ENCODE data around the gene RPL11.

RPL11 gene

GRCh38 chr1:23691499-23692307, at the start of gene RPL11:
TSS of gene RPL11 (plus strand) at chr1:23691806. CDS start at chr1:23691824, 18 bp downstream.
- DNase-seq (ENCODE audit: low read depth): peak; percentile 96
- TF ChIP-seq, protein P1, sequence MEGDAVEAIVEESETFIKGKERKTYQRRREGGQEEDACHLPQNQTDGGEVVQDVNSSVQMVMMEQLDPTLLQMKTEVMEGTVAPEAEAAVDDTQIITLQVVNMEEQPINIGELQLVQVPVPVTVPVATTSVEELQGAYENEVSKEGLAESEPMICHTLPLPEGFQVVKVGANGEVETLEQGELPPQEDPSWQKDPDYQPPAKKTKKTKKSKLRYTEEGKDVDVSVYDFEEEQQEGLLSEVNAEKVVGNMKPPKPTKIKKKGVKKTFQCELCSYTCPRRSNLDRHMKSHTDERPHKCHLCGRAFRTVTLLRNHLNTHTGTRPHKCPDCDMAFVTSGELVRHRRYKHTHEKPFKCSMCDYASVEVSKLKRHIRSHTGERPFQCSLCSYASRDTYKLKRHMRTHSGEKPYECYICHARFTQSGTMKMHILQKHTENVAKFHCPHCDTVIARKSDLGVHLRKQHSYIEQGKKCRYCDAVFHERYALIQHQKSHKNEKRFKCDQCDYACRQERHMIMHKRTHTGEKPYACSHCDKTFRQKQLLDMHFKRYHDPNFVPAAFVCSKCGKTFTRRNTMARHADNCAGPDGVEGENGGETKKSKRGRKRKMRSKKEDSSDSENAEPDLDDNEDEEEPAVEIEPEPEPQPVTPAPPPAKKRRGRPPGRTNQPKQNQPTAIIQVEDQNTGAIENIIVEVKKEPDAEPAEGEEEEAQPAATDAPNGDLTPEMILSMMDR (conservative IDR thresholded peaks at IDR 0.05; ENCODE audit: low read length): peak; percentile 76
- peak within 1 kb of the TSS; percentile 97 for H3K4me3 ChIP-seq (ENCODE audit: low read length)

DNA sequence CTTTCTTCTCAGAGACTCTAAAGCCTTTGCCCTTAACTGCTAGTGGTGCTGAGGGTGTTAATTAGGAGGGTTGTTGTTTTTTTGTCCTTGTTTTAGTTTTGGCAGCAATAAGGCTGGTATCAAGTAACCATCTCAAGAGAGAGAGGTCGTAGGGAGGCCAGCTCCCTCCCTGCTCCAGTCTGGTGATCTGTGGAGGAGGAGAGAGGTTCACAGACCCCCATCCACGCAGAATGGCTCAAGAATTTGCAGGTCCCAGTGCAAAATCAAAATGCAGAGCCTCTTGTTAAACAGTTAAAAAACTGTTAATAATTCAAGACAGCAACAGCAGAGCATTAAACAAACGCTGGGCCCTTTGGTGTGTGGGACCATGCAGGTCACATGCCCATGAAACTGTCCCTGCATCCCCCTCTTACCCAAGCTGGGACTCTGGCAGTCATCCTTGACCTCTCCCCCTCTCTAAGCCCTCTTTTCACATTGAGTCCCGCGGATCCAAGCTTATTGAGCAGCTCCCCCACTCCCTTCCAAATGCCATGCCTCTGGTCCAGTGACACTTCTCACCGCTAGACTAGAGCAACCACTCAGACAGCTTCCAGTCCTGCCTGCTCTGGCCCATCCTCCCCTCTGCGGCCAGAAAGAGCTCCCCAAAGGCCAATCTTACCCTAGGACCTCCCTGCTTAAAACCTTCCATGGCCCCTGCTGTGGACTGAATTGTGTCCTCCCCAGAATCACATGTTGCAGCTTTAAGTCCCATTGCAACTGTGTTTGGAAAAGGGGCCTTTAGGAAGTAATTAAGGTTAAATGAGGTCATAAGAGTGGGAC, 47.7 kb upstream of the RPL11 start:
- no peak for DNase-seq (ENCODE audit: low read depth)
- no peak overlapping the region for H3K4me3 ChIP-seq (ENCODE audit: low read length)
- TF ChIP-seq, protein P1 (conservative IDR thresholded peaks at IDR 0.05; ENCODE audit: low read length): no peak

DNA sequence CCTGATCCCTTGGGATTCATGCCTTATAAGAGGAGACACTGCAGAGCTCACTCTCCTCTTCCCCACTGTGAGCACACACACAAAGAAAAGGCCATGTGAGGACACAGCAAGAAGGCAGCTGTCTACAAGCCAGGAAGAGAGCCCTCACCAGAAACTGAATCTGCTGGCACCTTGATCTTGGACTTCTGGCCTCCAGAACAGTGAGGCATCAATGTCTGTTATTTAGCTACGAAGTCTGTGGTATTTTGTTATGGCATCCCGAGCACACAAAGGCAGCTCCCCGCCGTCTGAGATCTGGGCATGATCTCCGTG, 47.1 kb upstream of the RPL11 start:
- DNase-seq (ENCODE audit: low read depth): no peak
- TF ChIP-seq, protein P1 (conservative IDR thresholded peaks at IDR 0.05; ENCODE audit: low read length): no peak
- no peak overlapping the region for H3K4me3 ChIP-seq (ENCODE audit: low read length)

- DNase-seq (ENCODE audit: low read depth): no peak
- no peak overlapping the region for H3K4me3 ChIP-seq (ENCODE audit: low read length)
- TF ChIP-seq, protein P1 (conservative IDR thresholded peaks at IDR 0.05; ENCODE audit: low read length): no peak
These were observed 46.3 kb upstream of the RPL11 start for GRCh38 chr1:23645338-23645737.

- no peak for DNase-seq (ENCODE audit: low read depth)
- no peak overlapping the region for H3K4me3 ChIP-seq (ENCODE audit: low read length)
- TF ChIP-seq, protein P1 (conservative IDR thresholded peaks at IDR 0.05; ENCODE audit: low read length): no peak
These were observed 45.5 kb upstream of the RPL11 start for GRCh38 chr1:23646091-23646490.

GRCh38 chr1:23646541-23646940, 45.1 kb upstream of the RPL11 start:
- no peak for DNase-seq (ENCODE audit: low read depth)
- TF ChIP-seq, protein P1 (conservative IDR thresholded peaks at IDR 0.05; ENCODE audit: low read length): no peak
- H3K4me3 ChIP-seq (ENCODE audit: low read length): no peak overlapping the region
